OCI-LY7 (cell line): ENCODE data around the gene PGF. TPM values are rescaled to one million over a fixed set of nuclear protein-coding genes. Genes with fewer than 3 reads are reported as not detected.

Experiments used
- BruUV-seq: library from RNA; stranded (reverse); fragments of 400-500 nt; replicated peaks from 2 replicates; lab custom pipeline; 2021; lab: Mats Ljungman, UMichigan
- CTCF ChIA-PET: fragments of 300-600 bp; sonication (Branson Sonifier 250); formaldehyde crosslinking; loops from one replicate; lab custom pipeline; 2022; ENCODE audit warnings: antibody characterized with exemption; ENCODE audit not compliant: unreplicated experiment; lab: Charles Lee
- POLR2A ChIA-PET: fragments of 300-600 bp; sonication (Branson Sonifier 250); formaldehyde crosslinking; loops from one replicate; lab custom pipeline; 2022; ENCODE audit warnings: antibody characterized with exemption; lab: Charles Lee
- DNase-seq: peaks from one replicate; pipeline ENCODE4 v3.0.0-alpha.2; 2015; ENCODE audit warnings: low spot score
- H2AFZ ChIP-seq: fragments of 200-600 bp; sonication (generic), shearing (Covaris generic); 2 replicates; pipeline ENCODE4 v1.6.1; 2014; ENCODE audit warnings: mild to moderate bottlenecking, antibody characterized with exemption, low read length, moderate library complexity
- H3K27ac ChIP-seq: fragments of 200-600 bp; sonication (generic); 2 replicates; pipeline ENCODE4 v1.5.1; 2014; ENCODE audit warnings: mixed run types, low read depth, mild to moderate bottlenecking, moderate library complexity, low read length, inconsistent platforms; ENCODE audit not compliant: poor library complexity, severe bottlenecking
- H3K36me3 ChIP-seq: fragments of 200-600 bp; sonication (generic); 2 replicates; pipeline ENCODE4 v1.6.1; 2014; ENCODE audit warnings: mild to moderate bottlenecking, antibody characterized with exemption, low read length, moderate library complexity, mixed read lengths; ENCODE audit not compliant: insufficient read depth
- H3K4me1 ChIP-seq: fragments of 200-600 bp; sonication (generic); 2 replicates; pipeline ENCODE4 v1.5.1; 2014; ENCODE audit warnings: mild to moderate bottlenecking, low read length; ENCODE audit not compliant: insufficient read depth, poor library complexity, severe bottlenecking
- H3K4me2 ChIP-seq: fragments of 200-600 bp; sonication (generic); 2 replicates; pipeline ENCODE4 v1.6.1; 2014; ENCODE audit warnings: mild to moderate bottlenecking, low read length
- H3K4me3 ChIP-seq: fragments of 200-600 bp; sonication (generic); 2 replicates; pipeline ENCODE4 v1.5.1; 2014; ENCODE audit warnings: mild to moderate bottlenecking, low read depth, low read length; ENCODE audit not compliant: poor library complexity, severe bottlenecking
- H3K79me2 ChIP-seq: fragments of 200-600 bp; sonication (generic); 2 replicates; pipeline ENCODE4 v1.6.1; 2016; ENCODE audit warnings: low read depth, mild to moderate bottlenecking, low read length, moderate library complexity, mixed read lengths; ENCODE audit not compliant: insufficient read depth
- H3K9me2 ChIP-seq: fragments of 200-600 bp; sonication (generic); 2 replicates; pipeline ENCODE4 v1.6.1; 2016; ENCODE audit warnings: mild to moderate bottlenecking, low read length, mixed read lengths; ENCODE audit not compliant: insufficient read depth
- H3K9me3 ChIP-seq: fragments of 200-600 bp; sonication (generic); 2 replicates; pipeline ENCODE4 v1.6.1; 2014; ENCODE audit warnings: mild to moderate bottlenecking, mixed run types, low read length, mixed read lengths
- H4K20me1 ChIP-seq: fragments of 200-600 bp; sonication (generic); 2 replicates; pipeline ENCODE4 v1.6.1; 2014; ENCODE audit warnings: mild to moderate bottlenecking, antibody characterized with exemption, low read length, moderate library complexity, mixed read lengths; ENCODE audit not compliant: insufficient read depth
- CTCF ChIP-seq: fragments of 200-600 bp; sonication (generic); conservative IDR thresholded peaks from 2 replicates; pipeline ENCODE4 v1.5.1; 2014; ENCODE audit warnings: mild to moderate bottlenecking, antibody characterized with exemption, low read length, moderate library complexity, mixed read lengths
- EZH2phosphoT487 ChIP-seq: fragments of 200-600 bp; sonication (generic); IDR thresholded peaks from 2 replicates; pipeline ENCODE4 v1.6.1; 2018; ENCODE audit warnings: low read depth, borderline replicate concordance, mild to moderate bottlenecking, mixed run types, antibody characterized with exemption, low read length, moderate library complexity, mixed read lengths
- intact Hi-C: fragments of 100-400 bp; cut with micrococcal nuclease; formaldehyde crosslinking; loops from one replicate; pipeline ENCODE4 v1.10.0; 2022; ENCODE audit not compliant: unreplicated experiment
- total RNA-seq, 2 experiments: library from RNA; depleted of rRNA in 1 of 2; stranded (reverse); fragments of >200 nt in 1 of 2; shearing (Covaris generic) in 1 of 2; gene quantifications; 2 replicates each; pipeline ENCODE4 v1.2.3, GENCODE V29; 2014 to 2022

The PGF gene
- total RNA-seq, 2 experiments from 2014 or later = 0.09 to 0.19 TPM

GRCh38 chr14:74981833-74982232, 26.4 kb upstream of the PGF start:
- no peaks in the 10 kb centered on the region for H3K9me2 ChIP-seq
- CTCF ChIA-PET = no interaction called here
- H3K79me2 ChIP-seq = no peaks in the 10 kb centered on the region
- no peak overlapping the region for H3K27ac ChIP-seq
- POLR2A ChIA-PET = no interaction called here
- DNase-seq = no peak
- intact Hi-C loops = no loop called here
- no peaks in the 10 kb centered on the region for H3K9me3 ChIP-seq
- no peak for TF ChIP-seq CTCF
- no peak for TF ChIP-seq EZH2phosphoT487
- no peak overlapping the region for H3K4me3 ChIP-seq
- H3K4me2 ChIP-seq = no peak overlapping the region
- H3K4me1 ChIP-seq = no peaks in the 10 kb centered on the region
- H2AFZ ChIP-seq = no peak overlapping the region
- no peaks in the 10 kb centered on the region for H4K20me1 ChIP-seq
- BruUV-seq = no TSS peak
- no peaks in the 10 kb centered on the region for H3K36me3 ChIP-seq

- Histone ChIP-seq H3K79me2 (no peaks in the 10 kb centered on the region), H3K4me2 (no peak overlapping the region), H3K4me3 (no peak overlapping the region), H2AFZ (no peak overlapping the region), H3K27ac (no peak overlapping the region), H3K9me3 (no peaks in the 10 kb centered on the region), H3K4me1 (no peaks in the 10 kb centered on the region), H3K36me3 (no peaks in the 10 kb centered on the region), H3K9me2 (no peaks in the 10 kb centered on the region), H4K20me1 (no peaks in the 10 kb centered on the region)
- DNase-seq = no peak
- POLR2A ChIA-PET = no interaction called here
- no TSS peak for BruUV-seq
- CTCF ChIA-PET = interaction anchor here (0.5 kb wide), 1 partner anchor 447 kb away, joined by 17 read pairs; no protein-coding TSS in a partner anchor
- TF ChIP-seq EZH2phosphoT487 (no peak), CTCF (no peak)
- intact Hi-C loops = no loop called here
Observed at GRCh38 chr14:74981462-74981782, 26.0 kb upstream of the PGF start.

- H3K36me3 ChIP-seq = no peaks in the 10 kb centered on the region
- H3K4me3 ChIP-seq = no peak overlapping the region
- no peaks in the 10 kb centered on the region for H3K4me1 ChIP-seq
- H3K4me2 ChIP-seq = no peak overlapping the region
- H3K79me2 ChIP-seq = no peaks in the 10 kb centered on the region
- intact Hi-C loops = no loop called here
- H3K9me2 ChIP-seq = no peaks in the 10 kb centered on the region
- no peaks in the 10 kb centered on the region for H4K20me1 ChIP-seq
- BruUV-seq = no TSS peak
- DNase-seq = no peak
- H2AFZ ChIP-seq = no peak overlapping the region
- H3K27ac ChIP-seq = no peak overlapping the region
- no peak for TF ChIP-seq EZH2phosphoT487
- no peak for TF ChIP-seq CTCF
- ChIA-PET CTCF (interaction anchor here (0.5 kb wide), 1 partner anchor 448 kb away, joined by 17 read pairs; no protein-coding TSS in a partner anchor), POLR2A (no interaction called here)
- H3K9me3 ChIP-seq = no peaks in the 10 kb centered on the region
Observed at GRCh38 chr14:74980731-74981461, 25.5 kb upstream of the PGF start.
